Hematopoietic multipotent progenitor cell treated with erythropoietin and hydrocortisone succinate and interleukin-3 and kit ligand, for 8 days (in vitro differentiated cells): ENCODE measurements around the gene KIAA0825.

Experiments
- DNase-seq: peaks from one replicate; pipeline ENCODE4 v3.0.0-alpha.2; 2015

KIAA0825 gene

DNA sequence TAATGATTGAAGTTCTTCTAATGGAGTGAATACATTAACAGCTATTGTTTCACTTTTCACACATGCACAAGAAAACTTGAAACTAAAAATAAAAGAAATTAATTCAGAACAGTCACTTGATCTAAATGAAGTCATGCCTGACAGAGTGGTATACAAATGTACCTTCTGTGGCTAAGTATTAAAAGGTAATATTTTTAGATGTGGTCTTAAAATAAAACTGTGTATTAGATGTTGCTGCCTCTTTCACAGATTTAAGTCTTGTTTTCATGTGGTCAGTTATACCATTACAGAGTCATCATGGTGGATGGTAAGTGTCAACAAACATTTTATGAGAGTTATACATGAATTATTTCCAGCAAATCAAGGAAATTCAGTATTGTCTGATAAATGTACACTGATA, 47.0 kb downstream of the KIAA0825 start:
- no peak for DNase-seq

DNA sequence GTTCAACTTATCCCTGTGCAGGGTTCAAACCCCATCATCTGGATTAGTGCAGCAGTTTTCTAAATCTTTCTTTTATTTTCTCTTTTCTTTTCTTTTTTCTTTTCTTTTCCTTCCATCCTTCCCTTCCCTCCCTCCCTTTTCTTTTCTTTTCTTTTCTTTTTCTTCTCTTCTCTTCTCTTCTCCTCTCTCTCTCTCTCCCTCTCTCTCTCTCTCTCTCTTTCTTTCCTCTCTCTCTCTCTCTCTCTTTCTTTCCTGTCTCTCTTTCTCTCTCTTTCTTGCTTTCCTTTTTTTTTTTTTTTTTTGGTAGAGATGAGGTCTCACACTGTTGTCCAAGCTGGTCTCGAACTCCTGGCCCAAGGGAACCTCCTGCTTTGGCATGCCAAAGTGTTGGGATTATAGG, 53.6 kb downstream of the KIAA0825 start:
- DNase-seq, result no peak

DNA sequence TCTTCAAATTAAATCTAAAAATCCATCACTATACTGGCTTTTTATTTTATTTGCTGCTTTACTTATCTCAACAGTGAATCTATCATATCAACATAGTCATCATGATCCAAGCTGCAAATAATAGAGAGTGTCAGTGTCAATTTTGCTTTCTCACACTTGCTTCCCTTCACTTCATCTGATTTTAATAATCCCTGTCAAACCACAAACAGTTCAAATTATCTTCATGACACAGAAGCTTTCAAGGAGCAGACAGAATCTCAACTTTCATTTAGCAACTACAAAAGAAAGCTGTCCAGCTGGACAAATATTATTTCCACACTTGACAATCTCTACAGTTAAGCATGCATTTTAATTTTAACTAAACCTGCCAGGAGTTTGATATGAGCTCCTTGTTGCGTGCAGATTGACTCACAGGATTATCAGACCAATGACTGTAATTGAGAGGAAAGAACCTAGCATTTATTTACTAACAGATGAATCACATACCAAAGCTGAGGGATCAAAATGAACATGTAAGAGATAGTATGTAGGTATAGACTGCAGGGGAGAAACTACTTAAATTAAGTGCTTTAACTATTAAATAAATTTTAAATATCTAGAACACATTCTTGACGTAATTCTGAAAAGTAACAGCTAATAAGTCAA, 56.0 kb downstream of the KIAA0825 start:
- no peak for DNase-seq

DNA sequence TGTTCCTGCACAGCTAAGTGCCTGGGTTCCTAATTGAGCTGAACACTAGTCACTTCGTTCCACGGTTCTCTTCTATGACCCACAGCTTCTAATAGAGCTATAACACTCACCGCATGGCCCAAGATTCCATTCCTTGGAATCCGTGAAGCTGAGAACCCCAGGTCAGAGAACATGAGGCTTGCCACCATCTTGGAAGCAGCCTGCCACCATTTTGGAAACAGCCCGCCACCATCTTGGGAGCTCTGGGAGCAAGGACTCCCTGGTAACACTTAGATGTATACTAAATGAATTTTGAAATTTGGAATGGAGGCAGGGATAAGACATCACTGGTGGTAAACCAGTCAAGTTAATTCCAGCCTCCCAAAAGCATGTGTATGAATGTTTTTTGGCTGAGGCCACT, 60.4 kb downstream of the KIAA0825 start:
- DNase-seq, result no peak

DNA sequence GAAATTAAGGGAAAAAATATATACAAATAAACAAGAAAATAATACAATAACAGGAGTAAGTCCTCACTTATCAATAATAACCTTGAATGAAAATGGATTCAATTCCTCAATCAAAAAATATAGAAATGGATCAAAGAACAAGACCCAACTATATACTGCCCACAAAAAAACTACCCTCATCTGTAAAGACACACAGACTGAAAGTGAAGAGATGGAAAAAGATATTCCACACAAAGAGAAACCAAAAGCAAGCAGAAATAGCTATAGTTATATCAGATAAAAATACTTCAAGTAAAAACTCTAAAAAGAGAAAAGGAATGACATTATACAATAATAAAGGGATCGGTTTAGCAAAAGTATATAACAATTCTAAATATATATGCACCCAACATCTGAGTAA, 66.5 kb downstream of the KIAA0825 start:
- DNase-seq, result no peak

DNA sequence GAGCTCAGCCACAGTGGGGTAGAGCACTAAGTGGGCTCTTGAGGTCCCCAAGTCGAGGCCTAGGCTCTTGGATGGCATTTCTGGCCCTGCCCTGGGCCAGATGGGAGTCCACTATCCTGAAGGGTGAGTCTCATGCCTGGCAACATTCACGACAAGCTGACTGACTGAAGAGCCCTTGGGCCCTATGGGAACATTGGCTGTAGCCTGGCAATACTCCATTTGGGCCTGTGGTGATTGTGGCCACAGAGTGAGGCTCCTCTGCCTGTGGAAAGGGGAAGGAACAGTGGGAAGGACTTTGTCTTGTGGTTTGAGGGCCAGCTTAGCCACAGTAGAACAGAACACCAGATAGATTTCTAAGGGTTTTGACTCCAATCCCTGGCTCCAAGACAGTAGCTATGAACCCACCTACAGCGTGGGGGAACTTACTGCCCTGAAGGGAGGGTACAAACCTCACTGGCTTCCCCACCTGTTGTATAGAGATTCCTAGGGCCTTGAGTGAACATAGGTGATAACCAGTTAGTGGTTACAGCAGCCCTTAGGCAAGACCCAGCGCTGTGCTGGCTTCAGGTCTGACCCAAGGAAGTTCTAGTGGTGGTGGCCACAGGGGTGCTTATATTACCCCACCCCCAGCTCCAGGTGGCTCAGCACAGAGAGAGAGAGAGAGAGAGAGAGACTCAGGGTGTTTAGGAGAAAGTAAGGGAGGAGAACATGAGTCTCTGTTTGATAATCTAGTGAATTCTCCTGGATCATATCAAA, 72.4 kb downstream of the KIAA0825 start:
- peak; percentile 23 for DNase-seq

DNA sequence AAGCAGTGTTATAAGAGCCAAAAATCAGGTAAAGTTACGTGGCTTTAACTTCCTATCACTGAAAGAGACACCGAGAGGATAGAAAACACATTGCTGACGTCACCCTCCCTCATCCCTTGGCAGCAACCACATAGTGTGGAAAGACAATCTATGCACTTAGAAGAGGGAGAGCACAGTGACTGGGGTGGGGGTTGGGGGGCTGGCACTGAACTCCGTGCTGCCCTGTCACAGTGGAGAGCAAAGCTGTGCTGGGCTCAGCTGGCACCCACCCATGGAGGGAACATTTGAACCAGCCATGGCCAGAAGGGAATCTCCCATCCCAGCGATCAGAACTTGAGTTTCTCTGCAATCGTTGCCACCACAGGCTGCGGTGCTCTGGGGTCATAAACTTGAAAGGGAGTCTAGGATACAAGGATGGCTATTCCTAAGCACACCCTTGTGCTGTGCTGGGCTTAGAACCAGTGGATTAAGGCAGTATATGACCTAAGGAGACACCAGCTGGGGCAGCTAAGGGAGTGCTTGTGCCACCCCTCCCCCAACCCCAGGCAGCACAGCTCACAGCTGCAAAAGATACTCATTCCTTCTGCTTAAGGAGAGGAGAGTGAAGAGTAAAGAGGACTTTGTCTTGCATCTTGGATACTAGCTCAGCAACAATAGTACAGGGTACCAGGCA, 73.4 kb downstream of the KIAA0825 start:
- no peak for DNase-seq

DNA sequence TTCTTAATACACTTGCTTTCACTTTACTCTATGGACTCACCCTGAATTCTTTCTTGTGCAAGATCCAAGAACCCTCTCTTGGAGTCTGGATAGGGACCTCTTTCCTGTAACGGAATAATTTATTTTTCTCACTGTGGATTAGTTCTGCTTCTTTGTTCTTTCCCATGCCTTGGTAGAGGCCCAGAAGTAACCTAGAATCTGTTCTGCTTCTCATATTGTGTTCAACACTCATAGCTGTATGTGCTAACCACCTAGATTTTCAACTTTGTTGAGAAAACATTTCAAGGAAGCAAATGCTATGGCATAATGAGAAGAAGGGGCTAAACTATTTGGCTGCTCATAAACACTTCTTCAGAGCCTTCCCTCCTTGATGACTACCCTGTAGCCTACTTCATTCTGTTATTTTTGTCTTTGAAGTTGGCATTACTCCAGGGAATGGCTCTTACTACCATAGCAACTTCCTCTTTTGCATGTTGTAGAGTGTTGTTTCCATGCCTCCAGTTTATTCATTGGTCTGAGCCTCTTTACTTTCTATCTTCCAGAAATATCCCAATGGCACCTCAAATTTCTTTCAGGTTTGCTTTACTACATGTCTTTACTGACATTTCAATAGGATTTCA, 74.3 kb downstream of the KIAA0825 start:
- peak; percentile 50 for DNase-seq

DNA sequence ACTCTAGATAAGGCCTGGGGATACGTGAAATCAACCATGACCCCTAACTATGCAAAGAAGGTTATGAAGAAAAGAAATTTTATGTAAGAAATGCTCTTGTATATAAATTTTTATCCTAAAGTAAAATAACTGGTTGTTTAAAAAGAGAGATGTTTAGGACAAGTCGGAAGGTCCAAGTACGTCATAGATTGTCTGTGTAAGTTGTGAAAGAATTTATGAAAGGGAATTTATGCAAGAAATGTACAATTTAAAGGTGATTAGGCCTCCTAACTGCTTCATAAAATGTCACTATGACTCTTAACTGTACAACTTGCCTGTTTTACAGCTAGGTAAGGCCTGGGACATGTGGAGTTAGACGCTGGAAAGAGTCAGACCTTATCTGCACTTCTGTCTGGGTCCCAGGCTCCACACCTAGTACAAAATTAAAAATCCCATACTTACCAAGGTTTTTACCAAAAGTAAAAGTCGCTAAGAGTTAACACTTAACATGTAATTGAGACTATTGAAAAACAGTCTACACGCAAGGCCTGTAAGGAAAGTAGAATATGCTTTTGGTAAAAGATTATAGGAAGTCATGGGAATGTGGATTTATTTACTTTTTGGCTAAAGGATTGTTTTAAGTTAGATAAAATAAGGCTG, 77.4 kb downstream of the KIAA0825 start:
- DNase-seq, result no peak

DNA sequence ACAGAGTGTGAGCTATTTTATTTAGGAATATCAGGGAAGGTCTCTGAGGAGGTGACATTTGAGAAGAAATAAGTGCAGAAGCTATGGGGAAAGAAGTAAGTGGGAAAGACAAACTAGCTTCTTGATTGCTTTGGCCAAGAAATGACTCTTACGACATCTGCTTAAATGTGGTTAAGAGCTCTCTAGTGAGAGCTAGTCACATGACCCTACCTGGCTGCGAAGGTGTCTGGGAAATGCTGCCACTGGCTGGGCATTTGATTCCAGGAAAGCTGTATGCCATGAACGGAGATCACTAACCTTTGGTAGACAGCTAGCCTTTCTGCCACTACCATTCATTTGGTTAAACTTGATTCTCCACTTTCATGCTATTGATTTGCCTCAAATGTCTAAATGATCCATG, 80.1 kb downstream of the KIAA0825 start:
- no peak for DNase-seq

DNA sequence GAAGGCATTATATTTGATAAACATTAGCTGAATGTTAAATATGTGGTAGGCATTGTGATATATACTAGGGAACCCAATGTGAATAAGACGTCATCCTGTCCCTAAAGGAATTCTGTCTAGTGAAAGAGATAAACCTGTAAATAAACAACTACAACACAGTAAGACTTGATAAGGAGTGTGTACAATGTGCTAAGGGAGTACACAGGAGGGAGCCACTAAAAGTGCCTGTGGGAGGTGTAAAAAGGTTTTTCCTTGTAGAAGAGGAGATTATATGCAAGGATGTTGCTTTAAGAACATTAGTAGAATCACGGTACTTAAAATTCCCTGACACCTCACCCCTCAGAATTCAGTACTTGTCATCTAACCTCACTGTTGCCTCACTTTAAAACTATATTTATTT, 91.7 kb downstream of the KIAA0825 start:
- DNase-seq, result no peak

DNA sequence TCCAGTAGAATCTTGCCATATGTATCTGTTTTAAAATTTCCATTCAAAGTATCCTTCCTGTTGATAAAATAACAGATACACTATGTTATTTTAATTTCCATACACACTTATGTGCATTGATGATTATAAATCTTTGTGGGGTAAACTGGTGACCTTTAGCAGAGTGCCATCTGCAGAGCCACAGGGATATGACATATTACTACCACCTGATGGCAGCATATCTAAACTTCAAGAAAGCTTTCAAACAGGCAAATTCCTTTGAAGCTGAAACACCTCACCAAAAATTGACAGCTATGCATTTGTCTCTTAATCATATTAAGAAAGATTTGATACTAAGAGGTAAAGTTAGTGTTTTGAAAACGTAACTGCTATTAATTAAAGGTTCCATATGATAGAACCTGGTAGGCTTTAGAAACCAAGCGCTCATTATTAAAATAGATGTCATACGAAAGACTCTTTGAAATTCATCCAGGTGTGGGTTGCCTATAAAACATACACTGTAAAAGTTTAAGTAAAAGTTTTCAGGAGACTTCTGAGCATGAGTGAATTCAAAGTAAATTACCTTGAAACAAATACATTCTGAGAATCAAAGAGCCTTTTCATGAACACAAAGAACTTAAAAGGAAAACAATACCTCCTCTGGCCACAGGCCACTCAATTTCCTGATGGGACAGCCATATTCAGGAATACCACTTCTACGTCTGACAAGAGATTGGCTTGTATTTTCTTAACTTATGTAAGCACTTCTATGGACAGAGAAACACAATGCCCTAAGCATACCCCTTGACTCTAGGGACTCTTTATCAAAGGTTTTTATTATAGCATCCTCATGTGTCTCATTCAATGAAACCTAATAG, 93.3 kb downstream of the KIAA0825 start:
- peak; percentile 55 for DNase-seq

DNA sequence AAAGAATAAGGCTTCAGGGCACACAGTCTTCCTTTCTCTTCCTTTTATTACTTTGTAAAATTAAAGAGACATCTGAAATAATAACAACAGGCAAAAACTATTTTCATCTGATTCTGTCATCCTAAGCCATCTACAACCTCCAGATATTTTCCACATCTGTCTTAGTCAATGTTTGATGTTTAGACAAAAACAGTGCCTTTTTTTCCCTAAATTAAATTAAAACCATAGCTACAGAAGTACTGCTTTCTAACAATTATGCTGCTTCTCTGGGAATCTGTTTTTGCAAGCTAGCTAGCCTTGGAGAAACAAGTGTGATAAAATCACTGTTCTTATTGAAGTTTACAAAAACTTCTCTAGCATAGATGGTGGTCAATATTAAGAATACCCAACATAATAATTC, 95.4 kb downstream of the KIAA0825 start:
- DNase-seq, result no peak

DNA sequence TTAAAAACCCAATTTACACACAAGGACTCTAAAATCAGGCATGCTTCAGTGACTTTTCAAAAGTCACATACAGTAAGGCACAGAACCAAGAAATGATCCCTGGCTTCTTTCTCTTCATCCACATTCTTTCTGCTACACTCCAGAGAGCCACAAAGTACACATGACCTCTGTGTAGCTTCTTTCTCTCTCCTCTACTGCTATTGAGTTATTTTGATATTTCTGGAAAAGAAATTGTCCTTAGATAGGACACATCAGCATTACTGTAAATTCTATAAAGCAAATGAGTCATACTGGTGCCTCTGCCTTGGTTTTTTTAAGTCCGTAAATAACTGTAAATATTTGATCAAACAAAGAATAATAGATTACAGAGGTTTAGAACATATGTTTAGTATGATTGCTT, 96.3 kb downstream of the KIAA0825 start:
- DNase-seq, result no peak

DNA sequence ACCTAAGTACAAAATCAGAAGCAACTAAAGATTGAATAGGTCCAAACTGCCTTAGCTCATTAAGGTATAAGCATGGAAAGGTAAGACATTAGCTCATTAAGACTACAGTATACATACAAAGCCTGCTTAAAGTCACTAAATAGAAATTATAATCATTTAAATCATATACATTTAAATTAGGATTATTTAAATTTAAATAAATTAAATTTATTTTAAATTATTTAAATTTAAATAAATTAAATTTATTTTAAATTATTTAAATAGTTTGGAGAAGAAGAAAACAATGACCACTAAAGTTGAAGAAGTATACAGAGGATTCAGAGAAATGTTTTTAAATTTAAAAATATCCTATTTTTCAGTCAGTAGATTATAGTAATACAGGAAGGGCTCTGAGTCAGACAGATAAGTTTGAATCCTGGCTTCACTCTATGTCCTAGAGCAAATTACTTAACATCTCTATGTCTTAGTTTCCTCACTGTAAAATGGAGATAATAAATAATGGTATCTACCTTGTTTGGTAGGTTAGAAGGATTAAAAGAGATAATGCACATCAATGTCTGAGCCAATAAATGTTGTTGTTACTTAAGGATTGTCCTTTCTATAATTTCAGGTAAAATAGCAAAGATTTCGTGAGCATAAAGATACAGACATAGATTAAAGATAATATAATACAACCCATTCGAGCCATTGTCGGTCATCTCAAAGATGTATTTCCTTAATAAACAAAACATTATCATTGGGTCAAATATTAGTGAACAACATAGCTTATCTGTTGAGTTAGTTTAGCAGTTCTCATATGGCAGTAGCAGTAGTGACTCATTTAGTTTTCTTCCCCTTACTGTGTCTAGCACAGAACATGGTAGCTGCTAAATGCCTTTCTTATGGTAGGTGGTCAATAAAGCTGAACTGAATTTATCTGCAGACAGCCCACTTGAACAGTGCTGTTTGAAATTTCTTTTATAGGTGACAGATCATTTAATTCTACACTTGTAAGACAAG, 100.6 kb downstream of the KIAA0825 start:
- no peak for DNase-seq

DNA sequence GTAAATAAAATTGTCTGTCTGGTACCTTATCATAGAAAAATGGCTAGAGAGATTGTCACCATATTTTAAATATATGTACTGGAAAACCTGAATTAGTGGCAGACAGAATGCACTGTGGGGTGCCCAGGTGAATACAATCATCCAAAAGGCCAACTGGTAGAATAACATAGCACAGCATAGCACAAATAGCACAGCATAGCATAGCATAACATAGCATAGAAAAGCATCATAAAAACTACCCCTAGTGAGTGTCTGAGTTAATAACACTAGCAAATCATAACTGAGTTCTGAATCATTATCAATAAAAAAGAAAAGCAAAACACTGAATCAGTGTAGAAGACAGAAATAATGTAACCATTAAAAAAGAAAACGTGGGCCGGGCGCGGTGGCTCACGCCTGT, 102.3 kb downstream of the KIAA0825 start:
- no peak for DNase-seq

DNA sequence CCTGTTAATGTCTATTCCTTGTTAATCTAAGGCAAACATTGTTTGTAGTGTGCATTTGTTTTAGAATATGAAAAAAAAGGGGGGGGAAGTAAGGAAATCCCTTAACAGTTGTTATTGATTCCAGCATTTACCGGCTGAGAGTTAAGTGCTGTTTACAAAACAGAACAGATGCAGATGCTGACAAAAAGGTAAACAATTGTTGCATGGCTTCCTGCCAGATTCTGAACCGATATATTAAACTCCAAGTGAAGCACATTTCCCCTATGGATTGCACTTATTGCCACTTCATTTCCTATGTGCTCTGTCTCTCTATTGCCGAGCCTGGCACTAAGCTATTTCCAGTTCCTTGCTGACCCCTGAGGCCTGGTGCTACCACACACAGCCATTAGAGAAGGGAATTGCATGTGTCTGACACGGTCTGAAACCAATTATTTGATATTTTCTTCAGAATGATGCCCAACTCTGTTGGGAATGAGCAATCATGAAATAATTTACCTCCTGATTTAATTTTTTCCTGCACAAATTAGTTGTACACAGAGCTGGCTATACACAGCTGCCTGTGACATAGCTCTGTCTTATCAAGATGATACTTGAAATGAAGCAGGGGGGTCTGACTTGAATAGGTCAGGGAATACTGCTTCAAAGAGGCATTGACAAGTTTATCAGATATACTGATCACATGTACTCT, 109.8 kb downstream of the KIAA0825 start:
- DNase-seq, result no peak

DNA sequence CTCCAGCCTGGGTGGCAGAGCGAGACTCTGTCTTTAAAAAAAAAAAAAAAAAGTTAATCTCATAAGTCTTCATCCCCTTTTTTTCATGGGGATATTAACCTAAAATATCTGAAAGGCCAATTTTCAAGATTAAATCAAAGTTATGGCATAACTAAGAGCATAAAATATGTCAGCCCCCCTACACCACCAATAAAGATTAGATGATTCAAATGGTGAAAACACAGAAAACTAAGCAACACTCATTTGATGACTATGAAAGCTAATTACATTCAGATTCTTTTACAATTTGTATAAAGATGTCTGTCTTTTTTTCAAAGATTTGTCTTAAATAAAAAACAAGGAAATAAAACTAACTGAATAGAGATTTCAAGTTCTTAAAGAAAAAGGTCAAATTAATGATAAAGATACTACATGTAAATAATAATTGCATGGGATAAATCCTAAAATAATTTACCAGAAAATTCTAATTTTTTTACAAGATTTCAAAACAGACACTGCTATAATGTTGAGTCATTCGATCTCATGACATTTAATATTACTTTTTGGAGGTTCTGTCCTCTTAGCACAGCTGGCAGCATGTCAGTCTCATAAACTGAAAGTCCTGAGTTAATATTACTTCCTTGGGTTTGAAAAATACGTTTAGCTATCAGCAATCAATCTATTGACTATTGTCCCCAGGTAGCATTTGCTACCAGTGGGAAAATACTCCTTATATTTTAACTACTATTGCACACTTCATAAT, 112.9 kb downstream of the KIAA0825 start:
- no peak for DNase-seq

DNA sequence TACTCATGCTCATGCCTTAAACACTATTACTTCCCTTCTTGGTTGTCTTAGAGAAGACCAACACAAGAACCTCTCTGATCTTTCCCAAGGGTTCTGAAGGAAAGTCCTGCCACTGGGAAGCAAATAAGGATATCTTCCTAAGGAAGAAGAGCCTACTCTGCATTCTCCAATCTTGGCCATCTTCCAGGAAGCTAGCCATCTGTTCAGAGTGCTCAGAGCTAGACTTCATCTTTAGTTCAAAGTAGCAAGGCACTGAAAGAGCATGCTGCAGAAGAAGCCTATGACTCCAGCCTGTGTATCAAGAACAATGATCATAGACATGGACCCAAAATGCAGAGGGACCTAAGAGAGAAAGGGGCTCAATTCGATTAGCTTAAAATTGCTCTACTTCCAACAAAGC, 114.7 kb downstream of the KIAA0825 start:
- DNase-seq, result no peak

DNA sequence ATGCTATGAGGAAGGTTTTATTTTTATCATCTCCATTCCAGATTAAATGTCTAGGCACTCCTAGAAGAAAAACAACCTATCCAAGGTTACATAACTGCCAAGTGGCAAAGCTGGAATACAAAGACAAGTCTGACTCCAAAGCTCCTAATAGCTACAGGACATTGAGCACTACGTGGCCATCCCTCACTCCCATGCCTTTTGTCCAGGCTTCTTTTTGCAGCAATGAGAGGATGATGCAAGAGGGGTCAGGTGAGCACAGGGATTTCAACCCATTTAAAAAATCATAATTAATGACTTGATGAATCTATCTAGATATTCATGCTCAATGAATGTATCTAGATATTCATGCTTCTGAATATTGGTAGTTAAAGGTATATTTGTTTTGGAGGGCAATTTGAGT, 117.0 kb downstream of the KIAA0825 start:
- no peak for DNase-seq
